ENCODE measurements around the gene CCDC141. TPM values are rescaled to one million over a fixed set of nuclear protein-coding genes. Genes with fewer than 3 reads are reported as not detected.

CCDC141 gene
- total RNA-seq, 1 experiment from 2014 or later = 4.0 TPM

- DNase-seq (ENCODE audit: extremely low read depth, low read depth) = no peak
These were observed 128.9 kb downstream of the CCDC141 start for GRCh38 chr2:178920916-178921513.

- DNase-seq (ENCODE audit: extremely low read depth, low read depth) = no peak
These were observed 132.4 kb downstream of the CCDC141 start for GRCh38 chr2:178917555-178917954.

- no peak for DNase-seq (ENCODE audit: extremely low read depth, low read depth)
These were observed 134.3 kb downstream of the CCDC141 start for GRCh38 chr2:178915423-178916173.

- DNase-seq (ENCODE audit: extremely low read depth, low read depth) = peak; percentile 78
These were observed 135.6 kb downstream of the CCDC141 start for GRCh38 chr2:178914259-178914849.

GRCh38 chr2:178913049-178913441 is 136.9 kb downstream of the CCDC141 start:
- no peak for DNase-seq (ENCODE audit: extremely low read depth, low read depth)

GRCh38 chr2:178912416-178913048 is 137.4 kb downstream of the CCDC141 start:
- no peak for DNase-seq (ENCODE audit: extremely low read depth, low read depth)

DNA sequence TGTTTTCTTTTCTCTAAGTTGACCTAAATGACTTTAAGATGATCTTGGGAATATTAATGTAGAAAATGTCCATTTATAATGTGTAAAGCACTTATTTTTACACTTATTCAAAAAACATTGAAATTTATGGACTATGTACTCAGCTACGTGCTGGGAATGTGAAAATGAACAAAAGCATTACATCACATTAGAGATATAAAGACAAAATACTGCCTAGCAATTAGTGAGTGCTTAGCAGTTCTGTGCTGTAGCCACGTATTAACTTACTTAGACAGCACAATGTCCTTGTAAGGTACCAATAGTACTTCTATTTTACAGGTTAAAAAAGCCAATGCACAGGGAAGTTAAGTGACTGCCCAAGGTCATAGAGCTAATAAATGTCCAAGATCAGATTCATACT is 138.9 kb downstream of the CCDC141 start:
- no peak for DNase-seq (ENCODE audit: extremely low read depth, low read depth)

- no peak for DNase-seq (ENCODE audit: extremely low read depth, low read depth)
These were observed 139.9 kb downstream of the CCDC141 start for GRCh38 chr2:178910005-178910404.

DNA sequence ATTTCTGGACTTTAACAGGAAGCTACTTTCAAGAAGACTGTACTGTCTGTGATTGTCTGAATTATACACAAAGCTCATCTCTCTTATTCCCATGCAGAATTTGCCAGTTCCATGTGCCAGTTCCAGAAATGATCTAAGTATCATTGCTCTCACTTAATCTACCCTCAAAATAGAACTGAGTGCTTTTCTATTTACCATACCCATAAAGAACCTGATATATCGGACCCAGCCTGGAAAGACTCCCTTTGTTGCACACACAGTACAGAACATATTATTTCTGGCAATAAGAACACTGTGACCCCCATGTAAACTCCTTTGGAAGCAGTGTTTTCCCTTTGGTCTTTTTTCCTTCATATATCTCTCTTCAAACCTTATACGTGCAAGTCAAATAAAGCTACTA is 140.4 kb downstream of the CCDC141 start:
- DNase-seq (ENCODE audit: extremely low read depth, low read depth) = no peak

DNA sequence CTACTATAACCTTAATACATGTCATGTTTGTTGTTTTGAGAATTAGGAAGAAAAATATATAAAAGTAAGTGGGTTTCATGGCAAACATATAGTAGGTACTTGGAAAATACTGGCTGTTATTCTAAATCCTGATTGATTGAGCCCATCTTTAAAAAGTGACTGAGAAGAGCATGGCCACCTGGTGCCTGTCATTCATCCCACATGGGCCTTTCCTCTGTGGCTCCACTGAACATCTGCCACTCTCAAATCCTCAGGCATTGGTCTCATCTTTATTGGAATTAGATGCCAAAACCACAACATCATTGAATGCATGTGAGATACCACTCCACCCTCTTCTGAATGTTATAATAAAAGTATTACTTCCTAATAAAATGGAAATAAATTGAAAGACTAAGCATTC is 141.1 kb downstream of the CCDC141 start:
- no peak for DNase-seq (ENCODE audit: extremely low read depth, low read depth)

GRCh38 chr2:178905261-178905660 is 144.7 kb downstream of the CCDC141 start:
- no peak for DNase-seq (ENCODE audit: extremely low read depth, low read depth)

DNA sequence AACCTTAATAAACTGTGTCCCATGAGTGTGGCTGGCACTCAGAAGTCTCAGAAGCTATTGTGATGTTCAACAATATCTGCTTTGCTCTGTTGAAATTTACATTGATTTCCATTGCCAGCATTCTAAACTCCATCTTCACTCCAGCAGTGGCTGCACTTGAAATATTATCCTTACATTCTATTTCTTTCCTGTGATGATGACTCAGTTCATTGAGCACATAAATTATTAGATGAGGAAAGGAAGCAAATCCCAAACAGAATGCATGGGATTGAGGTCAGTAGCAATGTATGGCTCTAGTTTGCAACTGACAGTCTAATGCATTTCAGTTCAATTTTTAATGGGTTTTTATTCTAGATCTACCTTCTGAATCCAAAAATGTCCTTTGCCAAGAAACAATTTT is 150.3 kb downstream of the CCDC141 start:
- DNase-seq (ENCODE audit: extremely low read depth, low read depth) = no peak

DNA sequence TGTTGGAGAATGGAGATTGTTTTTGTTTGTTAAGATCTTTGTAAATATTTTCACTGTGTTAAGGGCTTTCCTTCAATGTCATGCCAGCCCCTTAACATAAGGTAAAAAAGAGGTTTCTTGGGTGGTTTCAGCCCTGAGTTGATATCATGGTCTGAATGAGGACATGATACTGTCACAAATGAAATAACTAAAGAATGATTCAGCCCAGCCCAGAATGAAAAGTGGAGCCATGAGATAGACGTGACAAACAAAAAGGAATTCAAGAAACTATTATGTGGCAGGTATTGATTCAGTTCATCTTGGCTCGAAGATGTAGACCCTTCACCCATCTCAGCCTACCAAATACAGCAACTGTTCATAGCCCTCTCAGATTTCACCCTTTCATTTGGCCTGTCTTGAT is 154.1 kb downstream of the CCDC141 start:
- DNase-seq (ENCODE audit: extremely low read depth, low read depth) = no peak

DNA sequence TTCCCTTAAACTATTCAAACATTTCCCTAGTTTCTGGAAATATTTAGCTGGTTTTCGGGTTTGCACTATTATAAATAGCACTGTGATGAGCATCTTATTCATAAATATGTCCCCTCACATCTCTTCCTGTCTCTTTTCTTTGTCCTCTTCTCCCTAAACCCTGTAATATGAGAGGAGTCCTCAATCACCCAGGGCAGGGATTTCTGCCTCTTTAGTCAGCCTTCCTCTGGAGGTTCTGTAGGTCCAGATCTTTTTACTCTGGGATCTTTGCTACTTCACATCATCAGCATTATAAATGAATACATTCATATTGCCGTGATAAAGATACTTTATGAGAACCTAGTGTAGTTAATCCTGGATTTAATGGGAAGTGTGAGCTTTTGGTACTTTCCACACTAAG is 154.8 kb downstream of the CCDC141 start:
- no peak for DNase-seq (ENCODE audit: extremely low read depth, low read depth)

DNA sequence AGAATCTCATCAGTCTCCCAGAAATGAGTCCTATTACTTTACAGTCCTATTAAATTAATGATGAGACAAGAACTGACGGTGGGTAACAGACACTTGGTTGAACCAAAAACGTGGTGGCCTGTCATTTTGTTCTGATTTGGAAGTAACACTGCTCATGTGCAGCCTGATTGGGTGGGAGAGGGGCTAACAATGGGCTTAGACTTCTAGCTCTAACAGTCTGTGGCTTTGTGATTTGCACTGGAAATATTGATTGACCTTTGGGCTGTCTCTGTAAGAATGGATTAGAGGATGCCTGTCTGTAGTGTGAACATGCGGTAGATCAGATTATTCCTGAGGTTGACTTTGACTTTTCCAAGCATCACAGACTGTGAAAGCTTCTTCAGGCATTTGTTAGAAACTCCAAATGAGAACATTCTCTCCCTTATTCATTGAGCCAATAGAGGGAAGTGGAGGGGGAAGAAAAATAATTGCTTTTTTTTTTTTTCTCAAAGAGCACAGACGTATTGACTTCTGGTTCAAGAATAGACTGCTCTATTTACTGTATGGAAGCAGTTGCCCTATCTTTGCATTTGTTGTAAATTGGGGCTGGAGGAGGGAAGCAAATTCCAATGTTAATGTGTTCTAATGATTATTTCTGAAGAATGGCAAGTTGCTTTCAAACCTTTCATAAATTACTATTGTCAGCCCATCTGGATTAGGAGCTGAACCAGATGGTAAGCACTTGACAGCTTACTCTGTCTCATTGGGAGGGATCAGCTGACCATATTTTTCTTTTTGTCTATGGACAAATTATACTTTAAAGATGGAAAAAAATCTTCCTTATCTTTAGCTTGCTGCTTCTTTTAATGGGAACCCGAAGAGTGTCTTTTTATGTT is 156.9 kb downstream of the CCDC141 start:
- DNase-seq (ENCODE audit: extremely low read depth, low read depth) = no peak

DNA sequence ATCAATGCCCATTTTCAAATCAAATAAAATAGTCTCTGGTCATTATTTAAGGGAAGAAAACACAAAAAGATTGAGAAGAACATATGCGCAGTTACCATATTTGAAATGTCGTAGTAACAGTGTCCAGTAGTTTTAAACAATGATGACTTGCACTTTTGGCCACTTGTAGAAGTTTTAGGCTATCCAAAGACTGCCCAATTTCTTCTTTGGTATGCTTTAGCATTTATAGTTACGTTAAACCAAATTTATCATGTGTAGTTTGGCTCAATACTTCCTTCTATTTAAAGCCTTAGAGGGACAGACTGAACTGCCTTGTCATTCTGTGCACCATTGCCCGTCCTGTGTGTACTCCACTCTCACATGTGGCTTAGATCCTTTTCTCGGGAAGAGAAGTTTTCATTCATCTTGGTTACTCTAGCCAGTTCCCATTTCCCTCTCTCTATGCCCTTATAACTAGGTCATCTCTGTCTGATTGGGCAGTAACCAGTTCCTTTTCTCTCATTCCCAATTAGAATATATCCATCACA is 157.9 kb downstream of the CCDC141 start:
- DNase-seq (ENCODE audit: extremely low read depth, low read depth) = no peak

DNA sequence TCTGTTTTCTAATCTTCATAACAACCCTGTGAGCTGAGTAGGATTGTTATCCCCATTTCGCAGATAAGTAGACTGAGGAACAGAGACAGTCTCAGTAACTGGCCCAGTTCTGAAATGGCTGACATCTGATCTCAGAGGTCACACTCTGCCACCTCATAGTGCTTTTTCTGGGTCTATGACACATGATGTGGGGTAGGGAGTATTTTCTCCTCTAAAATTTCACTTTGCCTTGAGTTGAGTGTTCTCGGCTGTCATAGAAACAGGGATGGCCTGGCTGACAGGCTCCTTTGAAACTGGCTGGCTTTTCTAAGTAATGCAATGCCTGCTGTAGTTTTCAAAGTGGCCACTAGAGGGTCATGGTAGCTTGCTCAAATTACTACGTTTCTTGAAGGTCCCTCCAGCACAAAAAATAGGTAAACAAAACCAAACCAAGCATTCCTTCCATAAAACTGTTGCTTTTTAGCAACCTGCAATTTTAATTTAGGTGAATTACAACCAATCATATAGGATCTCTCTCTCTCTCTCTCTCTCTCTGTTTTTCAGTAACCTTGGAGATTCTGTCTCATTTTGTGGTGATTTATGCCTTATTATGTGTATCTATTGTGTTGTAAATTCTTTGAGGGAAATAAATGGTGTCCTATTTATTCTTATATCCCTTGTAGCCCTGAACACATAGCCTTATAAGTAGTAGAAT is 158.5 kb downstream of the CCDC141 start:
- peak; percentile 56 for DNase-seq (ENCODE audit: extremely low read depth, low read depth)

- DNase-seq (ENCODE audit: extremely low read depth, low read depth) = no peak
These were observed 163.9 kb downstream of the CCDC141 start for GRCh38 chr2:178886006-178886405.

DNA sequence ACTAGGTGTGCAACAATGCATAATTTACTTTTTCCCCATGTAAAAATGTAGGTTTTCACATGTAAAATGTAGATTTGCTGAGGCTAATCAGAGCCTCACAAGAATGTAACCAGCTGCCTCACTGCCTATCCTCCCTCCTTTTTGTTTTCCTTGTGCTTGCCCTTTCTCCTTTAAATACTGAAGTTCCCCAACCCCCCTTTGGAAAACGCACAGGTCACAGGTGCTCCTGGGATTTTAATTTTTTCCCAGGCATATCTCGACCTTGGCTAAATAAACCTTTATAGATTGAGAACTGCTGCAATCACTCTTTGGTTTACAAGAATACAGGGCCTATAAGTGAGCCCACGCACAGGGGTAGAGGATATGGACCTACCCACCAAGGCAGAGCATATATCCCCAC is 165.5 kb downstream of the CCDC141 start:
- DNase-seq (ENCODE audit: extremely low read depth, low read depth) = no peak
